NCI-H2081 treated with DMSO at 0.1 percent for 48 hours (cell line): ENCODE measurements around the gene PTPN6.
"Not testable (repeated sequence)": the region's sequence is repeated elsewhere in the genome, so short reads cannot be mapped to it uniquely, and the experiment has no call there.

Experiments
- DNase-seq: peaks from one replicate; lab custom pipeline; 2025; lab: John Stamatoyannopoulos, UW

PTPN6 gene

GRCh38 chr12:6950811-6951540 lies at the start of gene PTPN6:
PTPN6 (plus strand) TSS chr12:6951356; CDS start chr12:6951513, 157 bp downstream.
- DNase-seq: no peak

DNA sequence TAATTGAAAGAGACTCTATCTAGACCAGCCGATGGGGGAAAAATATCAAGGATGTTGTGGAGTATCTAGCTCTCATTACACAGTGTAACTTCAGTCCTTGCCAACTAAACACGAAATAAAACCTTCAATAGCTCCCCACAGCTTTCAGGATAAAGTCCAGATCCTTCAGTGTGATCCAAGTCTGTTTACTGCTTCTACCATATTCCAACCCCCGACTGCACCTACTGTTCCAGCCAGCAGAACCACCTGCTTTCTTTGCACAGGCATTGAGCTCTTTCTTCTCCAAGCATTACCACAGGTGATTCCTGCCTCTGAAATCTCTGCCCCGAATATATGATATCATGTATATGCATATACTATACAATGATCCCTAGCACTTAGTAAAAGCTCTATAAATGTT lies 48.7 kb upstream of the PTPN6 start:
- DNase-seq: no peak

GRCh38 chr12:6903722-6904121 lies 47.4 kb upstream of the PTPN6 start:
- DNase-seq: no peak

GRCh38 chr12:6904280-6905276 lies 46.6 kb upstream of the PTPN6 start, which contains the start of gene LRRC23:
LRRC23 (plus strand) TSS chr12:6904822; CDS start chr12:6905634, 812 bp downstream.
- DNase-seq: peak; percentile 61

GRCh38 chr12:6905414-6906040 lies 45.6 kb upstream of the PTPN6 start:
- DNase-seq: no peak

DNA sequence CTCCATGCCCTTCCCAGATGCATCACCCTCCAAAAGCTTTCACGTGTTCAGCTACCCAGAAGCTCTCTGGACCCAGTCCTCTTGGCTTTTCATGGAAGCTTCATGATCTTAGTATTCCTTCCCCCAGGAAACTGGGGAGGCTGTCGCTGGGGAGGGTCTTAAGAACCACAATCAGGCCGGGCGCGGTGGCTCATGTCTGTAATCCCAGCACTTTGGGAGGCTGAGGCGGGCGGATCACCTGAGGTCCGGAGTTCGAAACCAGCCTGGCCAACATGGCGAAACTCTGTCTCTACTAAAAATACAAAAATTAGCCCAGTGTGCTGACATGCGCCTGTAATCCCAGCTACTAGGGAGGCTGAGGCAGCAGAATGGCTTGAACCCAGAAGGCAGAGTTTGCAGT lies 43.0 kb upstream of the PTPN6 start:
- not testable (repeated sequence) for DNase-seq

- no peak for DNase-seq
Observed at GRCh38 chr12:6909421-6910145, 41.6 kb upstream of the PTPN6 start.

- no peak for DNase-seq
Observed at GRCh38 chr12:6912164-6912935, 38.8 kb upstream of the PTPN6 start.

DNA sequence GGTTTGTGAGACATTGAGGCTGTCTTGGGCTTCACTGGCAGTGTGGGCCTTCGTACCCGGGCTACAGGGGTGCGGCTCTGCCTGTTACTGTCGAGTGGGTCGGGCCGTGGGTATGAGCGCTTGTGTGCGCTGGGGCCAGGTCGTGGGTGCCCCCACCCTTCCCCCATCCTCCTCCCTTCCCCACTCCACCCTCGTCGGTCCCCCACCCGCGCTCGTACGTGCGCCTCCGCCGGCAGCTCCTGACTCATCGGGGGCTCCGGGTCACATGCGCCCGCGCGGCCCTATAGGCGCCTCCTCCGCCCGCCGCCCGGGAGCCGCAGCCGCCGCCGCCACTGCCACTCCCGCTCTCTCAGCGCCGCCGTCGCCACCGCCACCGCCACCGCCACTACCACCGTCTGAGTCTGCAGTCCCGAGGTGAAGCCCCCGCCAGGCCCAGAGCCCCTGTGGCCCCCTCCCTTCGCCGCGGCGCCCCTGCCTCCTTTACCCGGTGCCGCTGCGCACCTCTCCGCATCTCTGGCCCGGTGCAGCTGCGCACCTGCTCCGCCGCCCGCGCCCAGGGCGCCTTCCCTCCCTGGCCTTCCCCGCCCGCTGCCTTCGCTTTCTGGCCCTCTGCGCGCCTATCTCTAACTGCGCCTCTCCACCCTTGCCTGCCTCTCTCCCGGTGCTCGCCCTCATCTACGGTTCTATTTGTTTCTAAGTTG lies 36.8 kb upstream of the PTPN6 start, which contains the start of gene ENO2:
Gene ENO2 (plus strand): TSS at position 335 of the 701 bp plus-strand sequence. CDS start 1,253 bp downstream, outside the sequence.
- DNase-seq: no peak

- no peak for DNase-seq
Observed at GRCh38 chr12:6914947-6915788, 36.0 kb upstream of the PTPN6 start.

- no peak for DNase-seq
Observed at GRCh38 chr12:6915789-6916285, 35.3 kb upstream of the PTPN6 start.

- DNase-seq: no peak
Observed at GRCh38 chr12:6916426-6917200, 34.5 kb upstream of the PTPN6 start.

GRCh38 chr12:6917491-6918231 lies 33.5 kb upstream of the PTPN6 start:
- no peak for DNase-seq

DNA sequence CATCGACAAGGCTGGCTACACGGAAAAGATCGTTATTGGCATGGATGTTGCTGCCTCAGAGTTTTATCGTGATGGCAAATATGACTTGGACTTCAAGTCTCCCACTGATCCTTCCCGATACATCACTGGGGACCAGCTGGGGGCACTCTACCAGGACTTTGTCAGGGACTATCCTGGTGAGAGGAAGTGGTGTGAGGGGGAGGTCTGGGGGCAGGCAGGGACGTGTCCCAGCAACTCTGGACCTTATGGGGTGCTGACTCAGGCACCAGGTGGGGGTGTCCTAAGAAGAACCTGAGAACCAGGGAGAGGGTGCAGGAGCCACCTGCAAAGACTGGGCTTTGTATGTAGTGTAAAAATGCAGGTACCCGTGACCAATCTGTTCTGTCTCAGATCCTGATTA lies 31.6 kb upstream of the PTPN6 start:
- no peak for DNase-seq

DNA sequence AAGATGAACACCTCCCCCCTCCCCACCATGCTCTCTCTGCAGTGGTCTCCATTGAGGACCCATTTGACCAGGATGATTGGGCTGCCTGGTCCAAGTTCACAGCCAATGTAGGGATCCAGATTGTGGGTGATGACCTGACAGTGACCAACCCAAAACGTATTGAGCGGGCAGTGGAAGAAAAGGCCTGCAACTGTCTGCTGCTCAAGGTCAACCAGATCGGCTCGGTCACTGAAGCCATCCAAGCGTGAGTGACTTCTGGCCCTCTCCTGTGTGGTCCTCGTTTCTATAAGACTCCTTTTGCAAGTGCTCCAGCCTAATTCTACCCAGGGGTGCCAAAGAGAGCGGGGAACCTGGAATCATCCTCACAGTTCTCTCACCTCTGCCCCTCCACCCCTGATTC lies 29.6 kb upstream of the PTPN6 start:
- DNase-seq: no peak

DNA sequence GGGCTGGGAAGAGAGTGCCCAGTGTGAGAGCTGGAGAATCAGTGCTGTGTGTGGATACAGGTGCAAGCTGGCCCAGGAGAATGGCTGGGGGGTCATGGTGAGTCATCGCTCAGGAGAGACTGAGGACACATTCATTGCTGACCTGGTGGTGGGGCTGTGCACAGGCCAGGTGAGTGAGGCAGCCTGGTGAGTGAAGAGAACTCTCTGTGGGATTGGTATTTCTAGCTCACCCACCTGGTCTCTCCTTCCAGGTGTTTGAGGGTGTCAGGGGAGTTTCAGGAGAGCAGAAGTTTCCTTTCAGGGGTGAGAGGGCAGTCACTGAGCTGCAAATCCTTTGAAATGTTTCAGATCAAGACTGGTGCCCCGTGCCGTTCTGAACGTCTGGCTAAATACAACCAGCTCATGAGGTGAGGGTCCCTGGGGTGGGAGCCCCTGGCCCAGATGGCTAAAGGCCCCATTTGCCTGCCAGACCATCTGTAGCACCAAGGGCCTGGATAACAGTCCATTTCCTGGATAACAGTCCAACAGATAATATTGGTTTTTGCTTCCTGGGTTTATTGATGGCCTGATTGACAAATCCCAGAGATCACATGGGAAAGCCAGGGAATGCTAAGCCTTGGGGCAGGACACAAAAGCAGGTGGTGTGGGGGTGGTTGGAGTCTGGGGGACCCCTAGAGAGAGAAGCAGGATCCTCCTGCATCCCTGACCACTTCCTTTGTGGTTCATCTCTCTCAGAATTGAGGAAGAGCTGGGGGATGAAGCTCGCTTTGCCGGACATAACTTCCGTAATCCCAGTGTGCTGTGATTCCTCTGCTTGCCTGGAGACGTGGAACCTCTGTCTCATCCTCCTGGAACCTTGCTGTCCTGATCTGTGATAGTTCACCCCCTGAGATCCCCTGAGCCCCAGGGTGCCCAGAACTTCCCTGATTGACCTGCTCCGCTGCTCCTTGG lies 28.9 kb upstream of the PTPN6 start:
- DNase-seq: no peak
